Measurements from ENCODE around the gene CRIP3. TPM values are rescaled to one million over a fixed set of nuclear protein-coding genes. Genes with fewer than 3 reads are reported as not detected.

CRIP3 gene
- total and polyA plus RNA-seq, 2 of the 8 experiments (the other 6 are each of a cell fraction or from before 2014, with no cell fraction given), result 34.0 to 46.3 TPM

GRCh38 chr6:43308990-43309477 is 408 bp upstream of the CRIP3 start:
- peak overlapping the region; percentile 40 for H2BK120ac ChIP-seq (replicated peaks; ENCODE audit: low read depth, low read length)
- 0 out of 2 replicates have a peak overlapping the region, but pooled peaks have one; percentile 79 for H4K8ac ChIP-seq (ENCODE audit: extremely low read depth, insufficient read depth, low read length)
- no peak overlapping the region for H3K14ac ChIP-seq (ENCODE audit: insufficient read length)
- H4K91ac ChIP-seq (replicated peaks; ENCODE audit: insufficient read length, low read length), result peak overlapping the region; percentile 58
- H3K27me3 ChIP-seq (replicated peaks in 1 of 4; ENCODE audit: control insufficient read depth in 3 of 4, extremely low read depth in 1 of 4, insufficient read depth in 3 of 4, low read length in 3 of 4), result 0 out of 7 replicates have a peak, but pooled peaks cover 0 to 2% (median 0%) of the 10 kb centered on the region in 4 experiments
- no peaks in the 10 kb centered on the region for H3K79me1 ChIP-seq (ENCODE audit: low read depth, low read length)
- peaks cover 8% of the 10 kb centered on the region for H3K23me2 ChIP-seq (ENCODE audit: low read depth, low read length)
- DNase-seq (ENCODE audit: low read depth in 1 of 2, low spot score in 2 of 2) (no peak), FAIRE-seq (no peak)
- no peak overlapping the region for H3K56ac ChIP-seq (replicated peaks; ENCODE audit: insufficient read length, low read depth, low read length)
- H3K23ac ChIP-seq (ENCODE audit: insufficient read length), result no peak overlapping the region
- POLR2A ChIA-PET (ENCODE audit: partially characterized antibody), result interaction anchor here (0.8 to 2.9 kb wide), 8 partner anchors 9 to 255 kb away, joined by 3 to 45 read pairs (median 4); partner anchors contain the start of genes CUL7 and SLC22A7
- H3K36me3 ChIP-seq (ENCODE audit: control insufficient read depth in 2 of 4, insufficient read depth in 4 of 4, low read length in 3 of 4), result peaks cover 0 to 5% (median 3%) of the 10 kb centered on the region in 4 experiments; a peak in 2 of 8 replicates
- TF ChIP-seq JUND (IDR thresholded peaks at IDR 0.05; ENCODE audit: low read length), result no peak
- TF ChIP-seq RBBP5 (IDR thresholded peaks at IDR 0.05; ENCODE audit: borderline replicate concordance, low read depth, low read length), result no peak
- no peak for TF ChIP-seq CREB1 (IDR thresholded peaks at IDR 0.05)
- TF ChIP-seq PHF8 (conservative IDR thresholded peaks at IDR 0.05; ENCODE audit: low read depth, low read length), result peak; percentile 21; the same call in 1 of the 2 replicates
- peak; percentile 13 for TF ChIP-seq KDM4A (IDR thresholded peaks at IDR 0.05; ENCODE audit: low read depth, low read length, severe bottlenecking)
- TF ChIP-seq CHD2 (IDR thresholded peaks at IDR 0.05; ENCODE audit: low read length), result no peak
- peak; percentile 8; the same call in 1 of the 2 replicates for TF ChIP-seq TAF1 (IDR thresholded peaks at IDR 0.05; ENCODE audit: low read depth, low read length)
- TF ChIP-seq YY1 (IDR thresholded peaks at IDR 0.05; ENCODE audit: low read depth, low read length), result 0 out of 2 replicates have a peak, but pooled peaks have one; percentile 2
- no peak for TF ChIP-seq SRF (IDR thresholded peaks at IDR 0.05; ENCODE audit: low read depth, low read length)
- TF ChIP-seq EZH2 (IDR thresholded peaks at IDR 0.05; ENCODE audit: low read depth, low read length, severe bottlenecking), result no peak
- no peak for TF ChIP-seq KDM5A (IDR thresholded peaks at IDR 0.05; ENCODE audit: low read length)
- H2BK5ac ChIP-seq (ENCODE audit: low read depth, low read length), result peak overlapping the region; percentile 32; the same call in 1 of the 2 replicates
- H3K4me1 ChIP-seq (replicated peaks in 1 of 4; ENCODE audit: control insufficient read depth in 3 of 4, insufficient read depth in 4 of 4, low read length in 3 of 4), result peaks cover 9 to 15% (median 10%) of the 10 kb centered on the region in 4 experiments
- H3K9ac ChIP-seq (replicated peaks in 1 of 4; ENCODE audit: extremely low read depth in 1 of 4, low read depth in 3 of 4, low read length in 3 of 4), result peak overlapping the region in 3 of 4 experiments; percentile 50 to 79 (median 51); a peak in 5 of 7 replicates
- peak overlapping the region; percentile 64; the same call in 1 of the 2 replicates for H2BK12ac ChIP-seq (ENCODE audit: low read depth, low read length)
- no peak overlapping the region for H3K27ac ChIP-seq (ENCODE audit: low read depth, low read length)
- H2BK15ac ChIP-seq (ENCODE audit: low read length), result peak overlapping the region; percentile 88; the same call in 1 of the 2 replicates
- peak overlapping the region; percentile 76; the same call in 1 of the 2 replicates for H3K18ac ChIP-seq (ENCODE audit: extremely low read depth, low read length)
- peak overlapping the region; percentile 51 to 74 (median 66); a peak in 7 of 8 replicates for H3K4me3 ChIP-seq (ENCODE audit: extremely low read depth in 1 of 4, insufficient read depth in 2 of 4, low read depth in 3 of 4, low read length in 4 of 4)
- no peaks in the 10 kb centered on the region for H3K79me2 ChIP-seq (ENCODE audit: control insufficient read depth in 1 of 2, insufficient read depth in 2 of 2, low read length in 2 of 2)
- H4K20me1 ChIP-seq (replicated peaks in 1 of 2; ENCODE audit: control insufficient read depth in 1 of 2, insufficient read depth in 2 of 2, low read length in 2 of 2), result no peaks in the 10 kb centered on the region
- H4K5ac ChIP-seq (ENCODE audit: insufficient read length, low read depth, low read length), result peak overlapping the region; percentile 38
- 27% methylated on average over 9 of the region's 9 CpGs; no CpG with 5 or more reads in 1 of the 2 experiments for WGBS, 2 experiments (ENCODE audit: extremely low coverage in 1 of 2, insufficient coverage in 1 of 2, insufficient read length in 1 of 2, insufficient replicate concordance in 2 of 2, low coverage in 1 of 2, low lambda C conversion rate in 2 of 2, missing lambda C conversion rate in 1 of 2)
- H2AK5ac ChIP-seq (ENCODE audit: low read depth, low read length), result no peak overlapping the region
- no peak overlapping the region for H2BK20ac ChIP-seq (ENCODE audit: low read length)
- peak overlapping the region; percentile 99 for H2AFZ ChIP-seq (ENCODE audit: low read length)
- peak overlapping the region; percentile 90 to 92 for H3K4me2 ChIP-seq (ENCODE audit: insufficient read depth in 1 of 2, low read depth in 2 of 2, low read length in 2 of 2)
- CTCF ChIA-PET (ENCODE audit: partially characterized antibody), result interaction anchor here (0.9 to 5.4 kb wide), 23 partner anchors 9 to 201 kb away, joined by 3 to 27 read pairs (median 6); partner anchors contain the start of genes LRRC73, SLC22A7 and ZNF318
- H3K4ac ChIP-seq (replicated peaks; ENCODE audit: insufficient read length, low read depth, low read length), result no peak overlapping the region
- no peaks in the 10 kb centered on the region for H3K9me3 ChIP-seq (ENCODE audit: insufficient read depth in 2 of 2, low read depth in 1 of 2, low read length in 1 of 2)
